RWPE2 (cell line): Measurements from ENCODE around the gene PXMP2.

Source experiments
- ATAC-seq: fragments of 200-7000 bp; cut with Tn5 transposase; 3 replicates; pipeline ENCODE4 v1.9.1; 2021; ENCODE audit warnings: low read depth
- DNase-seq: peaks from one replicate; pipeline ENCODE4 v3.0.0-alpha.2; 2020; ENCODE audit warnings: low spot score
- H3K27ac ChIP-seq: fragments of 450-650 bp; 2 replicates; pipeline ENCODE4 v1.5.1; 2017; ENCODE audit warnings: mild to moderate bottlenecking; ENCODE audit not compliant: poor library complexity, severe bottlenecking
- H3K27me3 ChIP-seq: fragments of 250-450 bp; sonication (Bioruptor Pico); 2 replicates; pipeline ENCODE4 v1.5.1; 2021; ENCODE audit warnings: mild to moderate bottlenecking, moderate library complexity; ENCODE audit not compliant: insufficient read depth, poor library complexity, severe bottlenecking
- H3K36me3 ChIP-seq: fragments of 250-450 bp; sonication (Bioruptor Pico); 2 replicates; pipeline ENCODE4 v1.5.1; 2020; ENCODE audit warnings: low read depth, mild to moderate bottlenecking, moderate library complexity
- H3K4me1 ChIP-seq: fragments of 250-450 bp; sonication (Bioruptor Pico); 2 replicates; pipeline ENCODE4 v1.5.1; 2021; ENCODE audit warnings: mild to moderate bottlenecking, moderate library complexity; ENCODE audit not compliant: insufficient read depth, poor library complexity, severe bottlenecking
- H3K4me3 ChIP-seq: fragments of 250-450 bp; sonication (Bioruptor Pico); 2 replicates; pipeline ENCODE4 v1.5.1; 2021; ENCODE audit warnings: mild to moderate bottlenecking, moderate library complexity; ENCODE audit not compliant: severe bottlenecking
- H3K9me3 ChIP-seq: fragments of 250-450 bp; sonication (Bioruptor Pico); 2 replicates; pipeline ENCODE4 v1.5.1; 2021; ENCODE audit warnings: mild to moderate bottlenecking, moderate library complexity; ENCODE audit not compliant: severe bottlenecking
- CTCF ChIP-seq: fragments of 450-650 bp; IDR thresholded peaks from one replicate; pipeline ENCODE4 v1.5.1; 2017; ENCODE audit warnings: mild to moderate bottlenecking, moderate library complexity; ENCODE audit not compliant: poor library complexity, severe bottlenecking

Gene PXMP2

GRCh38 chr12:132741620-132742019 is 54.2 kb downstream of the PXMP2 start:
- Histone ChIP-seq H3K36me3 (peaks cover 100% of the 10 kb centered on the region), H3K4me3 (no peak overlapping the region), H3K4me1 (no peaks in the 10 kb centered on the region), H3K9me3 (no peaks in the 10 kb centered on the region), H3K27me3 (no peaks in the 10 kb centered on the region), H3K27ac (no peak overlapping the region)
- ATAC-seq = no peak
- no peak for TF ChIP-seq CTCF
- DNase-seq = no peak

- H3K27me3 ChIP-seq = no peaks in the 10 kb centered on the region
- ATAC-seq (no peak), DNase-seq (no peak)
- H3K27ac ChIP-seq = no peak overlapping the region
- peaks cover 100% of the 10 kb centered on the region for H3K36me3 ChIP-seq
- H3K9me3 ChIP-seq = no peaks in the 10 kb centered on the region
- H3K4me1 ChIP-seq = no peaks in the 10 kb centered on the region
- no peak for TF ChIP-seq CTCF
- no peak overlapping the region for H3K4me3 ChIP-seq
These were observed 56.4 kb downstream of the PXMP2 start for GRCh38 chr12:132743831-132744230.

DNA sequence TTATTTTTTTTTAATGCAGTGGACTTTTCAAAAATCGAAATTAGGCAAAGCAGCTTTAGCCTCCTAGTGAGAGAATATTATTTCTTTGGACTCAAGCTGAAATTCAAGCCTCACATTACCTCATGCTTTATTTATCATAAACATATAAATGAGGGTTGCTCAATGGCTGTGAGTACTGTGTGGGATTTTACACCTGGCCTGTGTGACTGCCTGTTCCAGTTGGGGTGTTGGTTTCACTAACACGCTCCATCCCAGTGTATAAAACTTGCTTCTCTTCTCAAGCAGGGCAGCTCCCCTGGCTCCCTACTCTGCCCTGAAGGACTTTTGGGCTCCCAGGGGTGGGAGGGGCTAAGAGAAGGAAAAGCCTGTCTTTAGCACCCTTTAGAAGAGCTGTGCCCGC is 59.2 kb downstream of the PXMP2 start:
- no peaks in the 10 kb centered on the region for H3K9me3 ChIP-seq
- no peak for TF ChIP-seq CTCF
- no peak overlapping the region for H3K4me3 ChIP-seq
- no peak overlapping the region for H3K27ac ChIP-seq
- H3K4me1 ChIP-seq = no peaks in the 10 kb centered on the region
- H3K36me3 ChIP-seq = peaks cover 100% of the 10 kb centered on the region
- no peaks in the 10 kb centered on the region for H3K27me3 ChIP-seq
- DNase-seq (no peak), ATAC-seq (no peak)

GRCh38 chr12:132747395-132747794 is 60.0 kb downstream of the PXMP2 start:
- no peak for ATAC-seq
- Histone ChIP-seq H3K4me1 (no peaks in the 10 kb centered on the region), H3K36me3 (peaks cover 100% of the 10 kb centered on the region), H3K27ac (no peak overlapping the region), H3K27me3 (no peaks in the 10 kb centered on the region), H3K9me3 (no peaks in the 10 kb centered on the region), H3K4me3 (no peak overlapping the region)
- DNase-seq = no peak
- TF ChIP-seq CTCF = no peak

GRCh38 chr12:132747896-132748295 is 60.5 kb downstream of the PXMP2 start:
- TF ChIP-seq CTCF = no peak
- H3K9me3 ChIP-seq = no peaks in the 10 kb centered on the region
- H3K36me3 ChIP-seq = peaks cover 100% of the 10 kb centered on the region
- no peaks in the 10 kb centered on the region for H3K27me3 ChIP-seq
- H3K4me1 ChIP-seq = no peaks in the 10 kb centered on the region
- ATAC-seq (no peak), DNase-seq (no peak)
- H3K27ac ChIP-seq = no peak overlapping the region
- H3K4me3 ChIP-seq = no peak overlapping the region
